Hepatocyte (in vitro differentiated cells): ENCODE data around the gene PCNT.

ENCODE experiments used
- EZH2 ChIP-seq: fragments of 200-600 bp; sonication (generic); IDR thresholded peaks from 2 replicates; pipeline ENCODE4 v1.6.1; 2016; ENCODE audit warnings: antibody characterized with exemption, mild to moderate bottlenecking, borderline replicate concordance
- EZH2phosphoT487 ChIP-seq: fragments of 200-600 bp; sonication (generic); IDR thresholded peaks from one replicate; pipeline ENCODE4 v1.6.1; 2018; ENCODE audit warnings: antibody characterized with exemption, mild to moderate bottlenecking, low read depth, moderate library complexity; ENCODE audit not compliant: unreplicated experiment, severe bottlenecking
- TF ChIP-seq, protein P1 (sequence below): fragments of 200-600 bp; sonication (generic); IDR thresholded peaks from 2 replicates; pipeline ENCODE4 v1.5.1; 2016; ENCODE audit warnings: antibody characterized with exemption, mild to moderate bottlenecking; ENCODE audit not compliant: poor library complexity

DNA sequence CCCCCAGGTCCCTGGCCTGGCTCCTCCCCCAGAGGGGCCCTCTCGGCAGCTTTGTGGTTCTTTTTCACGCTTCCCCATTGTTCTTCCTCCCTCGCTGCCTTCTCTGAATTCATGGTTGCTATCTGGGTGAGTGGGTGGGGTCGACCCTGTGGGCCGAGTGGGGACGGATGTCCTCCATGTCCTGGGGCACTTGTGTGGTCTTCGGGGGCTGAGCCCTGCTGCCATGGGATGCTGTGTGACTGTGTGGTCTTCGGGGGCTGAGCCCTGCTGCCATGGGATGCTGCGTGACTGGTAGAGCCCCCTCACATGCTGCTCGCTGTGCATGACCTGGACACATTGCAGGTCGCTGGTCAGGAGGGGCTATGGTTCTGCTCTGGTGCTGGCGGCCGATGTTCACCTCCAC lies 113.1 kb downstream of the PCNT start:
- TF ChIP-seq, protein P1, sequence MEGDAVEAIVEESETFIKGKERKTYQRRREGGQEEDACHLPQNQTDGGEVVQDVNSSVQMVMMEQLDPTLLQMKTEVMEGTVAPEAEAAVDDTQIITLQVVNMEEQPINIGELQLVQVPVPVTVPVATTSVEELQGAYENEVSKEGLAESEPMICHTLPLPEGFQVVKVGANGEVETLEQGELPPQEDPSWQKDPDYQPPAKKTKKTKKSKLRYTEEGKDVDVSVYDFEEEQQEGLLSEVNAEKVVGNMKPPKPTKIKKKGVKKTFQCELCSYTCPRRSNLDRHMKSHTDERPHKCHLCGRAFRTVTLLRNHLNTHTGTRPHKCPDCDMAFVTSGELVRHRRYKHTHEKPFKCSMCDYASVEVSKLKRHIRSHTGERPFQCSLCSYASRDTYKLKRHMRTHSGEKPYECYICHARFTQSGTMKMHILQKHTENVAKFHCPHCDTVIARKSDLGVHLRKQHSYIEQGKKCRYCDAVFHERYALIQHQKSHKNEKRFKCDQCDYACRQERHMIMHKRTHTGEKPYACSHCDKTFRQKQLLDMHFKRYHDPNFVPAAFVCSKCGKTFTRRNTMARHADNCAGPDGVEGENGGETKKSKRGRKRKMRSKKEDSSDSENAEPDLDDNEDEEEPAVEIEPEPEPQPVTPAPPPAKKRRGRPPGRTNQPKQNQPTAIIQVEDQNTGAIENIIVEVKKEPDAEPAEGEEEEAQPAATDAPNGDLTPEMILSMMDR: no peak
- TF ChIP-seq EZH2 (no peak), EZH2phosphoT487 (no peak)
